ENCODE data around the gene HPCAL1. TPM values are rescaled to one million over a fixed set of nuclear protein-coding genes. Genes with fewer than 3 reads are reported as not detected.

The HPCAL1 gene
- total and polyA plus RNA-seq, 2 donors (not counting 3 experiments of a cell fraction or from before 2014, with no cell fraction given) = 56.5 to 77.4 TPM

GRCh38 chr2:10430886-10431622, 128.3 kb downstream of the HPCAL1 start:
- H3K36me3 ChIP-seq (ENCODE audit: control insufficient read depth in 2 of 2, extremely low read depth in 1 of 2, insufficient read depth in 2 of 2, low read length in 2 of 2) = peaks cover 0 to 4% of the 10 kb centered on the region in 2 experiments
- no peaks in the 10 kb centered on the region for H3K27me3 ChIP-seq (ENCODE audit: control insufficient read depth in 2 of 2, insufficient read depth in 2 of 2, low read length in 2 of 2)
- FAIRE-seq (no peak), DNase-seq (ENCODE audit: low read depth, low spot score) (no peak)
- ChIA-PET CTCF (interaction anchor here (0.7 to 10.5 kb wide), 3 partner anchors 123 to 359 kb away, joined by 3 to 565 read pairs (median 299); no protein-coding TSS in a partner anchor), POLR2A (no interaction called here)
- H3K4me1 ChIP-seq (ENCODE audit: control insufficient read depth, extremely low read depth, insufficient read depth, low read length) = no peaks in the 10 kb centered on the region
- no peaks in the 10 kb centered on the region for H3K9me3 ChIP-seq (replicated peaks; ENCODE audit: control insufficient read depth, insufficient read depth, low read length)
- no peak overlapping the region for H3K27ac ChIP-seq (ENCODE audit: insufficient read depth, low read depth, low read length)
- H3K9ac ChIP-seq (replicated peaks; ENCODE audit: extremely low read depth, insufficient read depth, low read length) = no peak overlapping the region
- no peak overlapping the region for H3K4me3 ChIP-seq (replicated peaks in 1 of 3; ENCODE audit: insufficient read depth in 1 of 3, low read depth in 1 of 3, low read length in 3 of 3)
- TF ChIP-seq MYC (IDR thresholded peaks at IDR 0.05; ENCODE audit: low read depth, low read length) = no peak
- TF ChIP-seq FOS (IDR thresholded peaks at IDR 0.05; ENCODE audit: borderline replicate concordance, insufficient read depth, low read length) = no peak
- no peak for TF ChIP-seq POLR2AphosphoS5 (IDR thresholded peaks at IDR 0.05; ENCODE audit: insufficient read depth, low read depth, low read length)
- TF ChIP-seq, protein P1, sequence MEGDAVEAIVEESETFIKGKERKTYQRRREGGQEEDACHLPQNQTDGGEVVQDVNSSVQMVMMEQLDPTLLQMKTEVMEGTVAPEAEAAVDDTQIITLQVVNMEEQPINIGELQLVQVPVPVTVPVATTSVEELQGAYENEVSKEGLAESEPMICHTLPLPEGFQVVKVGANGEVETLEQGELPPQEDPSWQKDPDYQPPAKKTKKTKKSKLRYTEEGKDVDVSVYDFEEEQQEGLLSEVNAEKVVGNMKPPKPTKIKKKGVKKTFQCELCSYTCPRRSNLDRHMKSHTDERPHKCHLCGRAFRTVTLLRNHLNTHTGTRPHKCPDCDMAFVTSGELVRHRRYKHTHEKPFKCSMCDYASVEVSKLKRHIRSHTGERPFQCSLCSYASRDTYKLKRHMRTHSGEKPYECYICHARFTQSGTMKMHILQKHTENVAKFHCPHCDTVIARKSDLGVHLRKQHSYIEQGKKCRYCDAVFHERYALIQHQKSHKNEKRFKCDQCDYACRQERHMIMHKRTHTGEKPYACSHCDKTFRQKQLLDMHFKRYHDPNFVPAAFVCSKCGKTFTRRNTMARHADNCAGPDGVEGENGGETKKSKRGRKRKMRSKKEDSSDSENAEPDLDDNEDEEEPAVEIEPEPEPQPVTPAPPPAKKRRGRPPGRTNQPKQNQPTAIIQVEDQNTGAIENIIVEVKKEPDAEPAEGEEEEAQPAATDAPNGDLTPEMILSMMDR (IDR thresholded peaks at IDR 0.05; ENCODE audit: extremely low read depth in 1 of 2, insufficient read depth in 1 of 2, low read depth in 1 of 2, low read length in 2 of 2) = no peak
- no peaks in the 10 kb centered on the region for H3K9me1 ChIP-seq (replicated peaks; ENCODE audit: control insufficient read depth, extremely low read depth, insufficient read depth, low read length)
- no TSS peak for BruUV-seq (replicated peaks)
- intact Hi-C loops (cut with micrococcal nuclease) = no loop called here
- no peaks in the 10 kb centered on the region for H4K20me1 ChIP-seq (replicated peaks; ENCODE audit: control insufficient read depth, extremely low read depth, insufficient read depth, low read length)
- dilution Hi-C loops (cut with MboI; ENCODE audit: extremely low pct_ligation_motif_present, low sequenced_read_pairs) = no loop called here
- no peaks in the 10 kb centered on the region for H3K79me2 ChIP-seq (ENCODE audit: control insufficient read depth, insufficient read depth, low read length)
- no peak overlapping the region for H2AFZ ChIP-seq (ENCODE audit: low read depth, low read length)
- H3K4me2 ChIP-seq (ENCODE audit: insufficient read depth, low read length) = no peak overlapping the region

- Histone ChIP-seq H3K4me3 (replicated peaks in 1 of 3; ENCODE audit: insufficient read depth in 1 of 3, low read depth in 1 of 3, low read length in 3 of 3) (no peak overlapping the region), H3K9ac (replicated peaks; ENCODE audit: extremely low read depth, insufficient read depth, low read length) (no peak overlapping the region), H2AFZ (ENCODE audit: low read depth, low read length) (no peak overlapping the region), H3K4me2 (ENCODE audit: insufficient read depth, low read length) (no peak overlapping the region), H3K4me1 (ENCODE audit: control insufficient read depth, extremely low read depth, insufficient read depth, low read length) (no peaks in the 10 kb centered on the region), H3K79me2 (ENCODE audit: control insufficient read depth, insufficient read depth, low read length) (no peaks in the 10 kb centered on the region), H3K36me3 (ENCODE audit: control insufficient read depth in 2 of 2, extremely low read depth in 1 of 2, insufficient read depth in 2 of 2, low read length in 2 of 2) (peaks cover 0 to under 1% of the 10 kb centered on the region in 2 experiments), H3K27me3 (ENCODE audit: control insufficient read depth in 2 of 2, insufficient read depth in 2 of 2, low read length in 2 of 2) (no peaks in the 10 kb centered on the region), H4K20me1 (replicated peaks; ENCODE audit: control insufficient read depth, extremely low read depth, insufficient read depth, low read length) (no peaks in the 10 kb centered on the region), H3K27ac (ENCODE audit: insufficient read depth, low read depth, low read length) (no peak overlapping the region), H3K9me1 (replicated peaks; ENCODE audit: control insufficient read depth, extremely low read depth, insufficient read depth, low read length) (no peaks in the 10 kb centered on the region), H3K9me3 (replicated peaks; ENCODE audit: control insufficient read depth, insufficient read depth, low read length) (no peaks in the 10 kb centered on the region)
- FAIRE-seq (no peak), DNase-seq (ENCODE audit: low read depth, low spot score) (no peak)
- TF ChIP-seq MAX (IDR thresholded peaks at IDR 0.05; ENCODE audit: insufficient read depth, insufficient read length) (no peak), MYC (IDR thresholded peaks at IDR 0.05; ENCODE audit: low read depth, low read length) (no peak), GATA2 (IDR thresholded peaks at IDR 0.05; ENCODE audit: insufficient read depth, insufficient read length, low read depth, low read length) (no peak), EZH2 (IDR thresholded peaks at IDR 0.05; ENCODE audit: borderline replicate concordance, low read depth, low read length, severe bottlenecking) (no peak), POLR2A (IDR thresholded peaks at IDR 0.05; ENCODE audit: low read depth, low read length) (no peak), JUN (IDR thresholded peaks at IDR 0.05; ENCODE audit: borderline replicate concordance, insufficient read depth, insufficient read length, low read depth) (no peak), POLR2AphosphoS5 (IDR thresholded peaks at IDR 0.05; ENCODE audit: insufficient read depth, low read depth, low read length) (no peak), FOS (IDR thresholded peaks at IDR 0.05; ENCODE audit: borderline replicate concordance, insufficient read depth, low read length) (no peak)
- TF ChIP-seq, protein P1 (IDR thresholded peaks at IDR 0.05; ENCODE audit: extremely low read depth in 1 of 2, insufficient read depth in 1 of 2, low read depth in 1 of 2, low read length in 2 of 2) = no peak
- intact Hi-C loops (cut with micrococcal nuclease) (no loop called here), dilution Hi-C loops (cut with MboI; ENCODE audit: extremely low pct_ligation_motif_present, low sequenced_read_pairs) (no loop called here)
- ChIA-PET CTCF (interaction anchor here (0.8 to 10.5 kb wide), 3 partner anchors 297 to 360 kb away, joined by 3 to 565 read pairs (median 299); no protein-coding TSS in a partner anchor), POLR2A (no interaction called here)
- BruUV-seq (replicated peaks) = no TSS peak
Measured at GRCh38 chr2:10431797-10432196, 129.1 kb downstream of the HPCAL1 start.

Measured in endothelial cell of umbilical vein (primary cell).